HCT116 (cell line): Measurements from ENCODE around the gene SERPINA10. TPM values are rescaled to one million over a fixed set of nuclear protein-coding genes. Genes with fewer than 3 reads are reported as not detected.

Source experiments
- ATAC-seq: fragments of 200-7000 bp; cut with Tn5 transposase; 2 replicates; pipeline ENCODE4 v1.9.1; 2020; ENCODE audit warnings: mild to moderate bottlenecking, moderate library complexity
- BruUV-seq: library from RNA; stranded (reverse); fragments of 400-500 nt; replicated peaks from 2 replicates; lab custom pipeline; 2021; lab: Mats Ljungman, UMichigan
- CTCF ChIA-PET: fragments of 300-600 bp; sonication (Branson Sonifier 250); formaldehyde crosslinking; loops from one replicate; lab custom pipeline; 2021; ENCODE audit warnings: antibody characterized with exemption; lab: Charles Lee
- POLR2A ChIA-PET: fragments of 300-600, 350-600 bp; sonication (Branson Sonifier 250); formaldehyde crosslinking; loops from one replicate; lab custom pipeline; 2021; ENCODE audit warnings: antibody characterized with exemption; lab: Charles Lee
- RAD21 ChIA-PET, 2 experiments: fragments of 300-600 bp; sonication (Branson Sonifier 250); formaldehyde crosslinking; loops; one replicate each; lab custom pipeline; 2023; ENCODE audit warnings: low total read pairs in 2 of 2; ENCODE audit not compliant: uncharacterized antibody in 2 of 2, unreplicated experiment in 2 of 2, low non-redundant PET in 1 of 2; lab: Charles Lee
- DNase-seq: peaks from one replicate; pipeline ENCODE4 v3.0.0-alpha.2; 2010; ENCODE audit warnings: low read depth, low spot score
- H2AFZ ChIP-seq: fragments of 200-600 bp; shearing (Covaris generic), sonication (generic); 2 replicates; pipeline ENCODE4 v1.6.1; 2017; ENCODE audit warnings: low read depth, mixed run types, mixed read lengths, antibody characterized with exemption, low read length; ENCODE audit not compliant: poor library complexity, severe bottlenecking
- H3K27ac ChIP-seq: 2 replicates; pipeline ENCODE4 v1.5.1; 2012; ENCODE audit warnings: low read depth, low read length
- H3K27me3 ChIP-seq: fragments of 200-600 bp; sonication (generic); 2 replicates; pipeline ENCODE4 v1.6.1; 2016; ENCODE audit warnings: mixed run types, low read length, mixed read lengths; ENCODE audit not compliant: insufficient read depth
- H3K36me3 ChIP-seq, 2 experiments: fragments of 200-500 bp in 1 of 2; fragments of 200-600 bp in 1 of 2; sonication (Bioruptor generic) in 1 of 2; sonication (generic) in 1 of 2; 2 replicates each; pipeline versions ENCODE4 v1.5.1 to v1.6.1; 2014 to 2016; ENCODE audit warnings: low read length in 2 of 2, inconsistent platforms in 1 of 2, mixed read lengths in 1 of 2, mixed run types in 1 of 2; ENCODE audit not compliant: insufficient read depth in 2 of 2, control insufficient read depth in 1 of 2
- H3K4me1 ChIP-seq, 2 experiments: fragments of 200-600 bp in 1 of 2; sonication (generic) in 1 of 2; 2 replicates each; pipeline versions ENCODE4 v1.5.1 to v1.6.1; 2012 to 2017; ENCODE audit warnings: low read length in 2 of 2, inconsistent platforms in 1 of 2, mild to moderate bottlenecking in 1 of 2, mixed read lengths in 1 of 2, mixed run types in 1 of 2, moderate library complexity in 1 of 2; ENCODE audit not compliant: insufficient read depth in 2 of 2, control insufficient read depth in 1 of 2
- H3K4me2 ChIP-seq: fragments of 200-600 bp; sonication (generic); 2 replicates; pipeline ENCODE4 v1.6.1; 2017; ENCODE audit warnings: mixed run types, low read length, mixed read lengths
- H3K4me3 ChIP-seq, 2 experiments: fragments of 200-600 bp in 1 of 2; sonication (generic) in 1 of 2; replicated peaks in 1 of 2; 2 replicates each; pipeline ENCODE4 v1.5.1; 2011 to 2016; ENCODE audit warnings: low read length in 2 of 2, control low read depth in 1 of 2, low read depth in 1 of 2, mild to moderate bottlenecking in 1 of 2, mixed read lengths in 1 of 2, mixed run types in 1 of 2
- H3K79me2 ChIP-seq: fragments of 200-600 bp; sonication (generic); 2 replicates; pipeline ENCODE4 v1.6.1; 2017; ENCODE audit warnings: mild to moderate bottlenecking, mixed run types, low read length, moderate library complexity, mixed read lengths; ENCODE audit not compliant: insufficient read depth
- H3K9ac ChIP-seq: fragments of 200-600 bp; sonication (generic); 2 replicates; pipeline ENCODE4 v1.6.1; 2016; ENCODE audit warnings: low read length, mixed read lengths
- H3K9me2 ChIP-seq: fragments of 200-600 bp; sonication (generic), shearing (Covaris generic); 2 replicates; pipeline ENCODE4 v1.6.1; 2017; ENCODE audit warnings: mixed run types, mild to moderate bottlenecking, moderate library complexity; ENCODE audit not compliant: insufficient read depth
- H3K9me3 ChIP-seq, 2 experiments: fragments of 200-500 bp in 1 of 2; fragments of 200-600 bp in 1 of 2; sonication (Bioruptor generic) in 1 of 2; sonication (generic) in 1 of 2; 2 replicates each; pipeline ENCODE4 v1.6.1; 2014 to 2017; ENCODE audit warnings: low read length in 2 of 2, mixed read lengths in 2 of 2, inconsistent platforms in 1 of 2, low read depth in 1 of 2, mild to moderate bottlenecking in 1 of 2, mixed run types in 1 of 2, moderate library complexity in 1 of 2; ENCODE audit not compliant: control insufficient read depth in 1 of 2, insufficient read depth in 1 of 2
- H4K20me1 ChIP-seq: fragments of 200-600 bp; sonication (generic), shearing (Covaris generic); 2 replicates; pipeline ENCODE4 v1.6.1; 2017; ENCODE audit warnings: mixed run types, mild to moderate bottlenecking, moderate library complexity; ENCODE audit not compliant: insufficient read depth
- EZH2phosphoT487 ChIP-seq: fragments of 200-600 bp; IDR thresholded peaks from 2 replicates; pipeline ENCODE4 v1.6.1; 2018; ENCODE audit warnings: antibody characterized with exemption, borderline replicate concordance
- FOSL1 ChIP-seq: IDR thresholded peaks from 2 replicates; pipeline ENCODE4 v1.6.1; 2012; ENCODE audit warnings: low read depth
- POLR2AphosphoS5 ChIP-seq: IDR thresholded peaks from 2 replicates; pipeline ENCODE4 v1.6.1; 2011; ENCODE audit warnings: mild to moderate bottlenecking, low read depth, low read length, moderate library complexity
- REST ChIP-seq: IDR thresholded peaks from 2 replicates; pipeline ENCODE4 v1.6.1; 2012; ENCODE audit warnings: low read depth
- SIN3A ChIP-seq: IDR thresholded peaks from 2 replicates; pipeline ENCODE4 v1.6.1; 2012; ENCODE audit warnings: low read depth
- SP1 ChIP-seq: IDR thresholded peaks from 2 replicates; pipeline ENCODE4 v1.6.1; 2012; ENCODE audit warnings: low read depth
- TCF7L2 ChIP-seq: IDR thresholded peaks from 2 replicates; pipeline ENCODE4 v1.7.0; 2011; ENCODE audit warnings: borderline replicate concordance, inconsistent platforms; ENCODE audit not compliant: insufficient read depth, insufficient read length; ENCODE audit errors: extremely low read depth
- ZBTB33 ChIP-seq: IDR thresholded peaks from 2 replicates; pipeline ENCODE4 v1.6.1; 2011; ENCODE audit warnings: mild to moderate bottlenecking, low read length, moderate library complexity; ENCODE audit not compliant: insufficient replicate concordance; ENCODE audit errors: extremely low read depth
- intact Hi-C: fragments of 100-400 bp; cut with micrococcal nuclease; formaldehyde crosslinking; loops from 2 replicates; pipeline ENCODE4 v1.10.0; 2022
- total RNA-seq: library from RNA; stranded (reverse); gene quantifications from one replicate; pipeline ENCODE4 v1.2.1, GENCODE V29; 2021; ENCODE audit not compliant: unreplicated experiment

SERPINA10 gene
- total RNA-seq, 1 experiment from 2014 or later = not detected

GRCh38 chr14:94306047-94306978 lies 13.2 kb upstream of the SERPINA10 start:
- H2AFZ ChIP-seq = no peak overlapping the region
- no peaks in the 10 kb centered on the region for H4K20me1 ChIP-seq
- no peak overlapping the region for H3K9ac ChIP-seq
- no peak overlapping the region for H3K27ac ChIP-seq
- intact Hi-C loops = no loop called here
- POLR2A ChIA-PET = no interaction called here
- no peaks in the 10 kb centered on the region for H3K9me2 ChIP-seq
- DNase-seq = no peak
- H3K4me3 ChIP-seq = no peak overlapping the region
- no peaks in the 10 kb centered on the region for H3K36me3 ChIP-seq
- RAD21 ChIA-PET = no interaction called here
- BruUV-seq = no TSS peak
- H3K27me3 ChIP-seq = no peaks in the 10 kb centered on the region
- TF ChIP-seq FOSL1 = no peak
- TF ChIP-seq ZBTB33 = no peak
- no peak for TF ChIP-seq REST
- TF ChIP-seq SP1 = no peak
- no peak for TF ChIP-seq TCF7L2
- TF ChIP-seq SIN3A = no peak
- no peak for TF ChIP-seq EZH2phosphoT487
- no peak for TF ChIP-seq POLR2AphosphoS5
- TF ChIP-seq, all 23 proteins: peak for 0
- Histone ChIP-seq H3K4me1 (no peaks in the 10 kb centered on the region), H3K9me3 (peaks cover 0 to 14% of the 10 kb centered on the region in 2 experiments; a peak in 1 of 4 replicates), H3K79me2 (no peaks in the 10 kb centered on the region), H3K4me2 (no peak overlapping the region)
- no peak for ATAC-seq
- CTCF ChIA-PET = no interaction called here
